ENCODE results near the gene RNU6-1.

RNU6-1 gene

DNA sequence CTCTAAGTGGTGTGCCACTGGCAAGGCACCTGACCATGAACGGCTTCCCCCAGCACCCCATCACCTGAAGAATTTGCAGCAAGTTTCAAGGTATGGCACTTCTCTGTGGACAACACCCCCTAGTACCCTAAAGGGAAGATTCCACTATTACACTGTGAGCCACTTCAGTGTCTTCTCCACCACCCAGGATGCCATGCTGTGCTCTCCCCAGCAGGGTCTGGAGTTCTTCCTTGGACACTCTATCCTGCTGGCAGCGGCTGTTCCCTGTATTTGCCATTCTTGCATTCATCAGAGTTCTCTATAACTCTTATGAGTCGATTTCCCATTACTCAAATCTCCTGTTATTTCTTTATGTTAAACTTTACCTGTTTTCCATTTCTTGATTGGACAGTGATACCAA is 33.9 kb upstream of the RNU6-1 start:
- Histone ChIP-seq H3K4me3 (ENCODE audit: low read depth, low read length) (no peak overlapping the region), H3K4me1 (ENCODE audit: control insufficient read depth, insufficient read depth, low read length) (no peaks in the 10 kb centered on the region), H3K27me3 (ENCODE audit: control insufficient read depth, insufficient read depth, low read length) (no peaks in the 10 kb centered on the region), H3K9me3 (ENCODE audit: control insufficient read depth, insufficient read depth, low read length) (peaks cover 11% of the 10 kb centered on the region), H3K9ac (ENCODE audit: low read depth, low read length) (no peak overlapping the region), H3K36me3 (ENCODE audit: control insufficient read depth, insufficient read depth, low read length) (no peaks in the 10 kb centered on the region)

DNA sequence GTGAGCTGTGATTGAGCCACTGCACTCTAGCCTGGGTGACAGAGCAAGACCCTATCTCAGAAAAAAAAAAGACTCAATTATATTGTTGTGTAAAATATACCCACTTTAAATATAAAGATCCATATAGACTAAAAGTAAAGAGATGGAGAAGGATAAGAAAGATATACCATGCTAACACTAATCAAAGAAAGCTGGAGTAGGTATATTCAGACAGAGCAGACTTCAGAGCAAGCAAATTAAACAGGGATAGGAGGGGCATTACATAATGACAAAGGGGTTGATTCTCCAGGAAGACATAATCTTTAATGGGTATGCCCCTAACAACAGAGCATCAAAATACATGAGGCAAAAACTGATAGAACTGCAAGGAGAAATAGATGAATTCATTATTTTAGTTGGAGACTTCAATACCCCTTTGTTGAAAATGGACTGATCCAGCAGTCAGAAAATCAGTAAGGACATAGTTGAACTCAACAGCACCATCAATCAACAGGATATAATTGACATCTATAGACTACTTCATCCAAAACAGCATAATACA is 31.1 kb upstream of the RNU6-1 start:
- Histone ChIP-seq H3K9ac (ENCODE audit: low read depth, low read length) (no peak overlapping the region), H3K4me3 (ENCODE audit: low read depth, low read length) (no peak overlapping the region), H3K36me3 (ENCODE audit: control insufficient read depth, insufficient read depth, low read length) (no peaks in the 10 kb centered on the region), H3K4me1 (ENCODE audit: control insufficient read depth, insufficient read depth, low read length) (no peaks in the 10 kb centered on the region), H3K9me3 (ENCODE audit: control insufficient read depth, insufficient read depth, low read length) (peaks cover 11% of the 10 kb centered on the region), H3K27me3 (ENCODE audit: control insufficient read depth, insufficient read depth, low read length) (no peaks in the 10 kb centered on the region)

DNA sequence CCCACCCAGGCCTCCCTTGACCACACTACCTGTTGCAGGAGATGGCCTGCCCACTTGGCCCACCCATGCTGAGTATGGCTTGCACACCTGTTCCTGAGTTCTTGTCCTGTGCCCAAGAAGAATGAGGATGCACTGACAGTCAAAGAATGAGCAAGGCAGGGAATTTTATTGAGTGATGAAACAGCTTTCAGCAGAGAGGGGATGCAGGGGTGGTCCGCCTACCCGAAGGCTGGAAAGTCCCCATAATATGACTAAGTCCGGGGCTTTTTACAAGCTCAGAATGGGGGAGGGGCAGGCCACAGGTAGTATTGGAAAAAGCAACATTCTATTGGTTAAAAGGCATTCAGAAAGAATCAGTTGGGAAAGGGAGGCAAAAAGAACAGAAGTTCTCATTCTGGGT is 29.9 kb upstream of the RNU6-1 start:
- Histone ChIP-seq H3K9me3 (ENCODE audit: control insufficient read depth, insufficient read depth, low read length) (peaks cover 11% of the 10 kb centered on the region), H3K4me1 (ENCODE audit: control insufficient read depth, insufficient read depth, low read length) (peaks cover 4% of the 10 kb centered on the region), H3K27me3 (ENCODE audit: control insufficient read depth, insufficient read depth, low read length) (no peaks in the 10 kb centered on the region), H3K4me3 (ENCODE audit: low read depth, low read length) (no peak overlapping the region), H3K9ac (ENCODE audit: low read depth, low read length) (no peak overlapping the region), H3K36me3 (ENCODE audit: control insufficient read depth, insufficient read depth, low read length) (no peaks in the 10 kb centered on the region)

DNA sequence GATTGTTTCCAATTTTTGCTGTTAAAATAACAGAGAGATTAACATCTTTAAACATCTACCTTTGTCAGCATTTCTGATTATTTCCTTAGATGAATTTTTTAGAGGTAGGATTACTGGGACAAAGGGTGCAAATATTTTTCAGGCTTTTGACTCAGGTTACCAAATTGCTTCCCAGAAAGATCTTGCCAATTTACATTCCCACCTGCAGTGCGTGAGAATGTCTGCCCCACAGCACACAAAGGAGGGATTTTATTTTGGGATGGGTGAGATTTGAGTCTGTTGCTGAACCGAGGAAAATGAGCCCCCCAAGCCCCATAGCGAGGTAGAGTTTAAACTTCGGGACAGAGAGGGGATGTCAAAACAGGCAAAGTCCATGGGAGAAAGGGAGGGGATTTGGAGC is 25.9 kb upstream of the RNU6-1 start:
- peaks cover 6% of the 10 kb centered on the region for H3K9me3 ChIP-seq (ENCODE audit: control insufficient read depth, insufficient read depth, low read length)
- no peaks in the 10 kb centered on the region for H3K36me3 ChIP-seq (ENCODE audit: control insufficient read depth, insufficient read depth, low read length)
- H3K4me1 ChIP-seq (ENCODE audit: control insufficient read depth, insufficient read depth, low read length), result peaks cover 7% of the 10 kb centered on the region
- peaks cover 10% of the 10 kb centered on the region for H3K27me3 ChIP-seq (ENCODE audit: control insufficient read depth, insufficient read depth, low read length)
- no peak overlapping the region for H3K4me3 ChIP-seq (ENCODE audit: low read depth, low read length)
- no peak overlapping the region for H3K9ac ChIP-seq (ENCODE audit: low read depth, low read length)

DNA sequence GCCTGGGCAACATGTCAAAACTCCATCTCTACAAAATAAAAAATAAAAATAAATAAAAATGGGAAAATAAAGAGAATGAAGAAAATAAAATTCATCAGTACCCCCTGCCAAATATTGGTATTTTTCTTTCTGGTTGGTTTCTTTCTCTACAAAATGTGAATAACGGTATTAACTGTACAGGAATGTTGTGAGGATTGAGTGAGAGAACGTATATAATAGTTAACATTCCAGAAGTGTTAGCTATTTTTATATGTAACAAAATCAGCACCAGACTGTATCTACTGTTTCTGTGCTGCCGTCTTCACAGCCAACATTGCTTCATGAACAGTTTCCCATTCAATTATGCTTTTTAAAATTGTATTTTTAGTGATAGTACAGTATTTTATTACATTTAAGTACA is 25.5 kb upstream of the RNU6-1 start:
- Histone ChIP-seq H3K27me3 (ENCODE audit: control insufficient read depth, insufficient read depth, low read length) (peaks cover 10% of the 10 kb centered on the region), H3K4me1 (ENCODE audit: control insufficient read depth, insufficient read depth, low read length) (peaks cover 7% of the 10 kb centered on the region), H3K9ac (ENCODE audit: low read depth, low read length) (no peak overlapping the region), H3K9me3 (ENCODE audit: control insufficient read depth, insufficient read depth, low read length) (peaks cover 6% of the 10 kb centered on the region), H3K36me3 (ENCODE audit: control insufficient read depth, insufficient read depth, low read length) (no peaks in the 10 kb centered on the region), H3K4me3 (ENCODE audit: low read depth, low read length) (no peak overlapping the region)

DNA sequence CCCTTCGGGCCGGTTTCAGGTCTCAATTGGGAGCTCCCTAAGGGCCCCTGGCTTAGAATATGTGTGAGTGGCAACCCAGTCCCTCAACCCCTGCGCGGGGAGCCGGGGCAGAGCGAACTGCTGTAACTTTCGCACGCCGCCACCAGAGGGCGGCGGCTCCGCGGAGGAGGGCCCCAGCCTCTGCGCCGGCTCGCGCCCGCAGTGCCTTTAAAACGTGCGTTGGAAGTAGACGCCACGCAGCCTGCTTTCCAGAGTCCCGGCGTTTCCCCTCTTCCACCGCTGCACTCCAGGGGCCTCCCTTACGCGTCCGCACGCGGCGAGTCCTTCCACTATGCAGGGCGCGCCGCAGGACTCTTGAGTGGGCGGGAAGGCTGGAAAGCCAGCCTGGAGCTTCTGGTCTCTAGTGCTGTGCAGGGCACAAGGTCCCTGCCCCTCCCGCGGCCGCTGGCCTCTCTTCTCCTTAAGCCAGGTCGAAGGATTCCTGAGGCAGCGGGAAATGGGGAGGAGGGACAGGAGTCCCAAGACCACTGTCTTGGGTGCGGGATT is 23.7 kb upstream of the RNU6-1 start:
- H3K4me1 ChIP-seq (ENCODE audit: control insufficient read depth, insufficient read depth, low read length), result peaks cover 7% of the 10 kb centered on the region
- H3K9ac ChIP-seq (ENCODE audit: low read depth, low read length), result peak overlapping the region; percentile 60
- no peaks in the 10 kb centered on the region for H3K9me3 ChIP-seq (ENCODE audit: control insufficient read depth, insufficient read depth, low read length)
- H3K4me3 ChIP-seq (ENCODE audit: low read depth, low read length), result peak overlapping the region; percentile 46
- H3K27me3 ChIP-seq (ENCODE audit: control insufficient read depth, insufficient read depth, low read length), result peaks cover 10% of the 10 kb centered on the region
- H3K36me3 ChIP-seq (ENCODE audit: control insufficient read depth, insufficient read depth, low read length), result no peaks in the 10 kb centered on the region

DNA sequence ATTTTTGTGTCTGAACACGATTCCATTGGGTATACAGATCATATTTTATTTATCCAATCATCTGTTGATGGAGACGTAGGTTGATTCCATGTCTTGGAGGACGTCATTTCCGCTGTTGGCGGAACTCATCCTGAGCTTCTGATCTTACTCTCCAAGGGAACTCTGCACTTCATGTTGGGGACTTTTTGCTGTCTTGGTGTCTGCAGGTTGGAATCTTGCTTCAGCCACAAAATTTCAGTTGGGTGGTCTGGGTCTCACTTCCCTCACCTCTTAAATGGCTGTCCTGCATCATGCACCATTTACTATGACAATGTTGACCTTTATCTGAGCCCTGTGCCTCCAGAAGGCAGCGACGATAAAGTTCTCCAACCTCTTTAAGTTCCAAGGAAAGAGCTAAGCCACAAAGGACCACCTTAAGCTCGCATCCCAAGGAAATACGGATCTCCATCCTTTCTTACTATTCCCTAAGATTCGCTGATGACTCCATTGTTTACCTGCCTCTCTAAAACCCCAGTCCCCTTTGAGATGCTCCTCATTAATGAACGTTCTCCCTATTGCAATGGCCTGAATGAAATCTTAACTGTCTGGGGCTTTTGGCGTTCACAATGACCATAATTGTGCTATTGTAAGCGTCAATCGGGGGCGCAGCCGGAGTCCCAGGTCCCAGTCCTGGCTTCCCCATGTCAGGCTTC is 23.1 kb upstream of the RNU6-1 start:
- no peak overlapping the region for H3K9ac ChIP-seq (ENCODE audit: low read depth, low read length)
- H3K4me1 ChIP-seq (ENCODE audit: control insufficient read depth, insufficient read depth, low read length), result peaks cover 7% of the 10 kb centered on the region
- H3K36me3 ChIP-seq (ENCODE audit: control insufficient read depth, insufficient read depth, low read length), result no peaks in the 10 kb centered on the region
- H3K4me3 ChIP-seq (ENCODE audit: low read depth, low read length), result peak overlapping the region; percentile 37
- no peaks in the 10 kb centered on the region for H3K9me3 ChIP-seq (ENCODE audit: control insufficient read depth, insufficient read depth, low read length)
- peaks cover 10% of the 10 kb centered on the region for H3K27me3 ChIP-seq (ENCODE audit: control insufficient read depth, insufficient read depth, low read length)

DNA sequence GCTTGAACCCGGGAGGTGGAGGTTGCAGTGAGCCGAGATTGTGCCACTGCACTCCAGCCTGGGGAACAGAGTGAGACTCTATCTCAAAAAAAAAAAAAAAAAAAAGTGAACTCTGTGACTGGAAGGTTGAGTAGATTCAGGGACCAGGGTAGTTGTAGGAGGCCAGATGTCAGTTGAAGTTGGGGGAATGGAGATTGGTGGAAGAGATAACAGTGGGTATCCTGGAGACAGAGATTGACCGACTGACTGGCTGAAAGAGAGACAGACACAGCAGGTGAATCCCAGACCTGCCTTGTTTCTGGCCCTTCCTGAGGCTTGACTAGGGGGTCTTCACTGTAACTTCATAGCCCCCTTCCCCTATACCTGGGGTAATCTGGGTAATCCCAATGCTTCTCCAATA is 22.1 kb upstream of the RNU6-1 start:
- H3K4me3 ChIP-seq (ENCODE audit: low read depth, low read length), result no peak overlapping the region

DNA sequence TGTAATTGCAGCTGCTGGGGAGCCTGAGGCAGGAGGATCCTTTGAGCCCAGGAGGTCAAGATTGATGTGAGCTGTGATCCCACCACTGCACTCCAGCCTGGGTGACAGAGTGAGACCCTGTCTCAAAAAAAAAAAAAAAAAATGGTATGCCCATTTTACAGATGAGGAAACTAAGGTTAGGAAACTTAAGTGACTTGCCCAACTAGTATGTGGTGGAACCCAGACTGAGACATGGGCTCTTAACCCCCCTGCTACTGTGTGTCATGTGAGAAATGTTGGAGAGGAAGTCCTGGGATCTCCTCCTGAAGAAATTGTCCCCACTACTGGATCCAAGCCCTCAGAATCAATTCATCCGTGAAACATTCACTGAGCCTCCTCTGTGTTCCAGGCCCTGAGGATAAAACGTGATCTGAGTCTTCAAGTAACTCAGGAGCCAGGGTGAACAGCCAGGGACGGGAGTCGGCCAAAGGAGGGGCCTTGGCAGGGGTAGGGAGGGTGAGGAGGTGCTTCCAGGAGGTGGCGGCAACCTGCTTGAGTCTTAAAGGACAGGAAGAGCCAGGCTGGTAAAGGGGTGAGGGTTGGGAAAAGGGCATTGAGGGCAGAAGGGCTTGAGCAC is 19.6 kb upstream of the RNU6-1 start:
- Histone ChIP-seq H3K4me3 (ENCODE audit: low read depth, low read length) (no peak overlapping the region), H3K36me3 (ENCODE audit: control insufficient read depth, insufficient read depth, low read length) (no peaks in the 10 kb centered on the region), H3K4me1 (ENCODE audit: control insufficient read depth, insufficient read depth, low read length) (peaks cover 10% of the 10 kb centered on the region), H3K9ac (ENCODE audit: low read depth, low read length) (no peak overlapping the region), H3K27me3 (ENCODE audit: control insufficient read depth, insufficient read depth, low read length) (peaks cover 10% of the 10 kb centered on the region), H3K9me3 (ENCODE audit: control insufficient read depth, insufficient read depth, low read length) (no peaks in the 10 kb centered on the region)

More for the DNA sequence above, 22.1 kb upstream of the RNU6-1 start:
- Histone ChIP-seq H3K9ac (ENCODE audit: low read depth, low read length) (no peak overlapping the region), H3K36me3 (ENCODE audit: control insufficient read depth, insufficient read depth, low read length) (no peaks in the 10 kb centered on the region), H3K4me1 (ENCODE audit: control insufficient read depth, insufficient read depth, low read length) (peaks cover 11% of the 10 kb centered on the region), H3K9me3 (ENCODE audit: control insufficient read depth, insufficient read depth, low read length) (no peaks in the 10 kb centered on the region), H3K27me3 (ENCODE audit: control insufficient read depth, insufficient read depth, low read length) (peaks cover 10% of the 10 kb centered on the region)

DNA sequence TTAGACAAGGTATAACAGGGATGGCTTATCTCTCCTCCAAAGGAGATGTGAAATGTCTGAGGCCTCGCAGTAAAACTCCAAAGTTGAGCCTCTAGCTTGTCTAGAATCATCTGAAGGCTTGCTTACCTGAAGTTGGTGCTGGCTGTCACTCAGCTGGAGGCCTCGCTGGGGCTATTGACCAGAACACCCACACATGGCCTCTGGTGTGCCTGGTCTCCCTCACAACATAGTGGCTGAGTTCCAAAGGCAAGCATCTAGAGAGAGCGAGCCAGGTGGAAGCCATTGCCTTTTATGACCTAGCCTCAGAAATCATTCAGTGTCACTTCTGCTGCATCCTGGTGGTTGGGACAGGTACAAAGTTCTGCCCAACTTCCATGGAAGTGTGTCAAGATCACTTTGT is 17.4 kb upstream of the RNU6-1 start:
- H3K4me1 ChIP-seq (ENCODE audit: control insufficient read depth, insufficient read depth, low read length), result peaks cover 24% of the 10 kb centered on the region
- no peaks in the 10 kb centered on the region for H3K36me3 ChIP-seq (ENCODE audit: control insufficient read depth, insufficient read depth, low read length)
- no peaks in the 10 kb centered on the region for H3K9me3 ChIP-seq (ENCODE audit: control insufficient read depth, insufficient read depth, low read length)
- no peak overlapping the region for H3K9ac ChIP-seq (ENCODE audit: low read depth, low read length)
- peaks cover under 1% of the 10 kb centered on the region for H3K27me3 ChIP-seq (ENCODE audit: control insufficient read depth, insufficient read depth, low read length)
- no peak overlapping the region for H3K4me3 ChIP-seq (ENCODE audit: low read depth, low read length)

DNA sequence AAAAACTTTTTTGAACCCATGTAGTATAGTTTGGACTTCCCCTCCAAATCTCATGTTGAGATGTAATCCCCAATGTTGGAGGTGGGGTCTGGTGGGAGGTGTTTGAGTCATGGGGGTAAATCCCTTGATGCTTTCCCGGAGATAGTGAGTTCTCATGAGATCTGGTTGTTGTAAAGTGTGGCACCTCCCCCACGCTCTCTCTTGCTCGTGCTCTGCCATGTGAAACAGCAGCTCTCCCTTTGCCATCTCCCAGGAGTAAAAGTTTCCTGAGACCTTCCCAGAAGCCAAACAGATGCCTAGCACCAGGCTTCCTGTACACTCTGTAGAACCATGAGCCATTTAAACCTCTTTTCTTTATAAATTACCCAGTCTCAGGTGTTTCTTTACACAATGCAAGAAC is 16.0 kb upstream of the RNU6-1 start:
- no peaks in the 10 kb centered on the region for H3K27me3 ChIP-seq (ENCODE audit: control insufficient read depth, insufficient read depth, low read length)
- no peak overlapping the region for H3K4me3 ChIP-seq (ENCODE audit: low read depth, low read length)
- H3K9me3 ChIP-seq (ENCODE audit: control insufficient read depth, insufficient read depth, low read length), result no peaks in the 10 kb centered on the region
- H3K36me3 ChIP-seq (ENCODE audit: control insufficient read depth, insufficient read depth, low read length), result no peaks in the 10 kb centered on the region
- peaks cover 24% of the 10 kb centered on the region for H3K4me1 ChIP-seq (ENCODE audit: control insufficient read depth, insufficient read depth, low read length)
- H3K9ac ChIP-seq (ENCODE audit: low read depth, low read length), result peak overlapping the region; percentile 4

DNA sequence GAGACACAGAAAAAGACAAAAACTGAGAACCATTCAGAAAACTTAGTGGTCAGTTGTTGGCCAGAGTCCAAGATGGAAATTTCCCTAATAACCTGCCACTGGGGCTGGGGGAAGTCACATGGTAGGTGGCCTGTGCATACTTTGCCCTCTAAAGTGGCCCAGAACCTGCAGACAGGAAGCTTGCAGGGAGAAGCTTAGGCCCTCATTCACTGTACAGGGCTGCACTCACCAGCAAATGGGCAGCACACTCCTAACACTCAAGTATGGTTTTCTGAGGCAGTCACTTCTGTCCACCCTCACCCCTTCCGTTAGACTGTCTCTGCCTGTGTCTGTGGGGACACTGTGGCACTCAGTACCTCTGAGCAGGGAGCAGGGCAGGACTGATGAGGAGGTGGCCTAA is 14.5 kb upstream of the RNU6-1 start:
- peaks cover 24% of the 10 kb centered on the region for H3K4me1 ChIP-seq (ENCODE audit: control insufficient read depth, insufficient read depth, low read length)
- H3K9me3 ChIP-seq (ENCODE audit: control insufficient read depth, insufficient read depth, low read length), result no peaks in the 10 kb centered on the region
- no peak overlapping the region for H3K9ac ChIP-seq (ENCODE audit: low read depth, low read length)

More for the DNA sequence above, 14.5 kb upstream of the RNU6-1 start:
- no peaks in the 10 kb centered on the region for H3K27me3 ChIP-seq (ENCODE audit: control insufficient read depth, insufficient read depth, low read length)
- H3K36me3 ChIP-seq (ENCODE audit: control insufficient read depth, insufficient read depth, low read length), result no peaks in the 10 kb centered on the region
- H3K4me3 ChIP-seq (ENCODE audit: low read depth, low read length), result no peak overlapping the region
